ENCODE measurements around the gene SLC24A3.

SLC24A3 gene

DNA sequence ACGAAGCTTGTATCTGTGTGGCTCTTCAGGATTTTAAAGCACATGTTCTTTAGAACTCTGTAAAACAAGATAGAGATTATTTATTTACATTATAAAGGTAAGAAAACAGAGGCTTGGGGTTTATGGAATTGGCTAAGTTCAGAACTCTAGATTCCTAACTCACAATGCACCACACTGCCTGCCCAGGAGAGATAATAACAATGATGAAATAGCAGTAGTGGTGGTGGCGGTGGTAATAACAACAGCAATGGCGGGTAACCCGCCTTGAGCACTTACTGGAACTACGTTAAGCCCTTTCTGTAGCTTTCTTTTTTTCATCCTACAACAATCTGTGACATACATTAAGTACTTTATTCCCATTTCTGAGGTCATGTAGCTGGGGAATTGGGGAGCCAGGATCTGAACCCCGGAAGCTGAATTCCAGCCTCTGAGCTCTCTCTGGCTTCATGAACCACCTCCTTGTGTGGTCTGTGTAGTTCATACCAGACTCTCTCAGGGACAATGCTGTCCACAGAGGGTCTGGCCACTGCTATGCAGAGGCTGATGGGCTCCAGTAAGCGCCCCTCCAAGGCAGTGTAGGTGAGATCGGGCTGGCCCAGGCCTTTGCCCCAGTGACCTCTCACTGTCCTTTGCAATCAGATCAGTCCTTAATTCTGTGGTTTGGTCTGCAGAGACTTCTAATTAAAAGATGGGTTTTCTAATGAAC, 260.9 kb downstream of the SLC24A3 start:
- H3K14ac ChIP-seq (ENCODE audit: low read length), result no peak overlapping the region
- no peaks in the 10 kb centered on the region for H3K36me3 ChIP-seq (replicated peaks in 1 of 2; ENCODE audit: control insufficient read depth in 2 of 2, insufficient read depth in 2 of 2, low read length in 2 of 2)
- no peak overlapping the region for H2BK5ac ChIP-seq (ENCODE audit: low read length)
- no peak overlapping the region for H2BK120ac ChIP-seq (ENCODE audit: low read depth, low read length)
- H3K4ac ChIP-seq (ENCODE audit: low read length), result no peak overlapping the region
- H2AK5ac ChIP-seq (ENCODE audit: low read depth, low read length), result no peak overlapping the region
- H3K23ac ChIP-seq (ENCODE audit: low read depth, low read length, poor library complexity), result no peak overlapping the region
- no peak overlapping the region for H3K18ac ChIP-seq (ENCODE audit: low read length)
- H2BK15ac ChIP-seq (ENCODE audit: low read length), result no peak overlapping the region
- no peak overlapping the region for H3K9ac ChIP-seq (ENCODE audit: low read depth, low read length, poor library complexity)
- no peaks in the 10 kb centered on the region for H3K79me1 ChIP-seq (ENCODE audit: low read depth, low read length)
- H2BK12ac ChIP-seq (ENCODE audit: low read length), result no peak overlapping the region
- WGBS, 2 donors (ENCODE audit: extremely low coverage in 2 of 2, insufficient read length in 2 of 2, insufficient replicate concordance in 1 of 2), result no CpG with 5 or more reads among the region's 8 CpGs
- no peak overlapping the region for H3K4me3 ChIP-seq (ENCODE audit: low read length in 2 of 2)
- no peaks in the 10 kb centered on the region for H3K9me3 ChIP-seq (replicated peaks in 1 of 2; ENCODE audit: control insufficient read depth in 2 of 2, insufficient read depth in 1 of 2, low read depth in 1 of 2, low read length in 2 of 2)
- H4K91ac ChIP-seq (ENCODE audit: low read depth, low read length, poor library complexity), result no peak overlapping the region
- H4K8ac ChIP-seq (ENCODE audit: low read depth, low read length), result no peak overlapping the region
- H2AFZ ChIP-seq (ENCODE audit: low read length), result no peak overlapping the region
- H3K4me1 ChIP-seq (ENCODE audit: control insufficient read depth in 2 of 2, insufficient read depth in 1 of 2, low read depth in 1 of 2, low read length in 2 of 2), result peaks cover 0 to 2% of the 10 kb centered on the region in 2 donors
- no peak overlapping the region for H3K27ac ChIP-seq (replicated peaks; ENCODE audit: low read length)
- DNase-seq (ENCODE audit: low spot score), result no peak
- H3K4me2 ChIP-seq (ENCODE audit: insufficient read depth, low read length, poor library complexity, severe bottlenecking), result no peak overlapping the region
- H3K27me3 ChIP-seq (ENCODE audit: control insufficient read depth in 3 of 3, insufficient read depth in 3 of 3, low read depth in 1 of 3, low read length in 3 of 3), result no peaks in the 10 kb centered on the region

DNA sequence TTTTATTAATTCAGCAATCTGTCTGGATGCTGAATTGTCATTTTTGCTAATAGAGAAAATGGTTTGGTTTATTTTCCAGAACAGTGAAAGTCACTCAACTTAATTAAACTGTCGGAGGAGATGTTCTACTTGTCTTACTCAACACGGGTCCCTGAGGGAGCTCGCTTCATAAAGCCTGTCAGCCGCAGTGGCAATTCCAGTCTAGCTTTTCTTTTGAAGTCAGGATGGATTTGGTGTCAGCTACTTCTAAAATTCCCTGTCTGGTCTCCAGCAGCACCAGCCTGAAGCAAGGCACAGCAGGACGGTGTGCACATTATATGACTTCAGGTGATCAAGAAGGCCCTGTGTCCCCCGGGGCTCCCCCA, 261.5 kb downstream of the SLC24A3 start:
- Histone ChIP-seq H3K4me2 (ENCODE audit: insufficient read depth, low read length, poor library complexity, severe bottlenecking) (no peak overlapping the region), H3K27me3 (ENCODE audit: control insufficient read depth in 3 of 3, insufficient read depth in 3 of 3, low read depth in 1 of 3, low read length in 3 of 3) (no peaks in the 10 kb centered on the region), H2BK12ac (ENCODE audit: low read length) (no peak overlapping the region), H3K4me3 (ENCODE audit: low read length in 2 of 2) (no peak overlapping the region), H3K4me1 (ENCODE audit: control insufficient read depth in 2 of 2, insufficient read depth in 1 of 2, low read depth in 1 of 2, low read length in 2 of 2) (peaks cover 0 to 5% of the 10 kb centered on the region in 2 donors), H3K79me1 (ENCODE audit: low read depth, low read length) (no peaks in the 10 kb centered on the region), H2AFZ (ENCODE audit: low read length) (no peak overlapping the region), H2BK120ac (ENCODE audit: low read depth, low read length) (no peak overlapping the region), H3K14ac (ENCODE audit: low read length) (no peak overlapping the region), H3K4ac (ENCODE audit: low read length) (no peak overlapping the region), H2AK5ac (ENCODE audit: low read depth, low read length) (no peak overlapping the region), H3K36me3 (replicated peaks in 1 of 2; ENCODE audit: control insufficient read depth in 2 of 2, insufficient read depth in 2 of 2, low read length in 2 of 2) (no peaks in the 10 kb centered on the region), H4K8ac (ENCODE audit: low read depth, low read length) (no peak overlapping the region), H3K9me3 (replicated peaks in 1 of 2; ENCODE audit: control insufficient read depth in 2 of 2, insufficient read depth in 1 of 2, low read depth in 1 of 2, low read length in 2 of 2) (no peaks in the 10 kb centered on the region), H3K9ac (ENCODE audit: low read depth, low read length, poor library complexity) (no peak overlapping the region), H2BK15ac (ENCODE audit: low read length) (no peak overlapping the region), H2BK5ac (ENCODE audit: low read length) (no peak overlapping the region), H3K18ac (ENCODE audit: low read length) (no peak overlapping the region), H4K91ac (ENCODE audit: low read depth, low read length, poor library complexity) (no peak overlapping the region), H3K23ac (ENCODE audit: low read depth, low read length, poor library complexity) (no peak overlapping the region), H3K27ac (replicated peaks; ENCODE audit: low read length) (no peak overlapping the region)
- DNase-seq (ENCODE audit: low spot score), result no peak
- WGBS, 2 donors (ENCODE audit: extremely low coverage in 2 of 2, insufficient read length in 2 of 2, insufficient replicate concordance in 1 of 2), result no CpG with 5 or more reads among the region's 6 CpGs

DNA sequence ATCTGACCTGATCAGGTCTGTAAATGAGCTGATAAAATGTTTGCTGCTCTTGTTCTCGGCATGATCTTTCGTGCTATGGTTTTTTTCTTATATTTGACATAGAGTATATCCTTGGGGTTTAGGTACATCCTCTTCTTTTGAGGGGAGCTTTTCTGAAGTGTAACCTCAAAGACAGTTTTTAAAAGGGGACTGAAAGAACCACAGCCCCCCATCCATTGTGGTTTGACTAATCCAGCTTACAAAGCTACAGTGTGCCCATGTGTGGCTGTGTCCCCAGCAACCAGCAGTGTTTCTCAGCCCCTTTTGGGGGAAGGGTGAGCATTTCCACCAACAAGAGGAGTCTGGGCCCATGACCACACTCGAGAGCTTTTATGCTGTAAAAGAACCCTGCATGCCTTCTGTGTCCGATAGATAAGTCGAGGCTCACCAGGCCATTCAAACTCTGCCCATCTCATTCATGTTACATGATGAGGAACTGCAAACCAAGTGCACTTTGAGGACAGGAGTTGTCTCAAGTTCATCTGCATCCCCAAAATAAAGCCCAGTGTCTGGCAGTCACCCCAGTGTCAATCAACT, 266.0 kb downstream of the SLC24A3 start:
- Histone ChIP-seq H3K36me3 (replicated peaks in 1 of 2; ENCODE audit: control insufficient read depth in 2 of 2, insufficient read depth in 2 of 2, low read length in 2 of 2) (no peaks in the 10 kb centered on the region), H2BK5ac (ENCODE audit: low read length) (no peak overlapping the region), H2BK15ac (ENCODE audit: low read length) (no peak overlapping the region), H4K91ac (ENCODE audit: low read depth, low read length, poor library complexity) (no peak overlapping the region), H2BK12ac (ENCODE audit: low read length) (no peak overlapping the region), H4K8ac (ENCODE audit: low read depth, low read length) (no peak overlapping the region), H3K27ac (replicated peaks; ENCODE audit: low read length) (no peak overlapping the region), H3K14ac (ENCODE audit: low read length) (no peak overlapping the region), H3K23ac (ENCODE audit: low read depth, low read length, poor library complexity) (no peak overlapping the region), H3K4me2 (ENCODE audit: insufficient read depth, low read length, poor library complexity, severe bottlenecking) (no peak overlapping the region), H2AK5ac (ENCODE audit: low read depth, low read length) (no peak overlapping the region), H2BK120ac (ENCODE audit: low read depth, low read length) (no peak overlapping the region), H3K79me1 (ENCODE audit: low read depth, low read length) (no peaks in the 10 kb centered on the region), H3K18ac (ENCODE audit: low read length) (no peak overlapping the region), H3K9ac (ENCODE audit: low read depth, low read length, poor library complexity) (no peak overlapping the region), H3K4me3 (ENCODE audit: low read length in 2 of 2) (no peak overlapping the region), H2AFZ (ENCODE audit: low read length) (no peak overlapping the region), H3K9me3 (replicated peaks in 1 of 2; ENCODE audit: control insufficient read depth in 2 of 2, insufficient read depth in 1 of 2, low read depth in 1 of 2, low read length in 2 of 2) (no peaks in the 10 kb centered on the region), H3K27me3 (ENCODE audit: control insufficient read depth in 3 of 3, insufficient read depth in 3 of 3, low read depth in 1 of 3, low read length in 3 of 3) (no peaks in the 10 kb centered on the region), H3K4me1 (ENCODE audit: control insufficient read depth in 2 of 2, insufficient read depth in 1 of 2, low read depth in 1 of 2, low read length in 2 of 2) (peaks cover 0 to 5% of the 10 kb centered on the region in 2 donors), H3K4ac (ENCODE audit: low read length) (no peak overlapping the region)
- no CpG with 5 or more reads among the region's 5 CpGs for WGBS, 2 donors (ENCODE audit: extremely low coverage in 2 of 2, insufficient read length in 2 of 2, insufficient replicate concordance in 1 of 2)
- DNase-seq (ENCODE audit: low spot score), result no peak

DNA sequence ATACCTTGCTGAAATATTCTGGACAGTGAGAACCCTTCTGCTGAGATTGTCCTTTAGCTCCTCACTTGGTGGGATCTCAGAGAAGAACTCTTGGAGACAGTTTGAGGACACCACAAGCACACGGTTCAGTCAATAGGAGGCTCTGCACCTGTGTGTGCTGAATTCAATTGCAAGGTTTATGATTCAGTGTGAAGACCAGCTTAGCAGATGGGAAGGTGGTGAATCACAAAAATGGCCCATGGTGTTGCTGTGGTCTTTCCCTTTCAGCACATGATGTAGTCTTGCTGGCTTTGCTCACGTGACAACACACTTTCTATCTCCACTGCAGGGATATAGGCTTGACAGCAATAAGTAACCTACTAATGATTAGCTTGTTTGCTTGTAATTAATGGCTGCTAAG, 270.3 kb downstream of the SLC24A3 start:
- H3K18ac ChIP-seq (ENCODE audit: low read length), result no peak overlapping the region
- H3K14ac ChIP-seq (ENCODE audit: low read length), result no peak overlapping the region
- no peak overlapping the region for H2AK5ac ChIP-seq (ENCODE audit: low read depth, low read length)
- no peak overlapping the region for H3K23ac ChIP-seq (ENCODE audit: low read depth, low read length, poor library complexity)
- peaks cover 0 to 5% of the 10 kb centered on the region in 2 donors for H3K4me1 ChIP-seq (ENCODE audit: control insufficient read depth in 2 of 2, insufficient read depth in 1 of 2, low read depth in 1 of 2, low read length in 2 of 2)
- H3K27me3 ChIP-seq (ENCODE audit: control insufficient read depth in 3 of 3, insufficient read depth in 3 of 3, low read depth in 1 of 3, low read length in 3 of 3), result no peaks in the 10 kb centered on the region
- H2BK5ac ChIP-seq (ENCODE audit: low read length), result no peak overlapping the region
- H3K4me3 ChIP-seq (ENCODE audit: low read length in 2 of 2), result peak overlapping the region in 1 of 2 donors; percentile 23
- DNase-seq (ENCODE audit: low spot score), result no peak
- no peak overlapping the region for H3K27ac ChIP-seq (replicated peaks; ENCODE audit: low read length)
- no peak overlapping the region for H4K91ac ChIP-seq (ENCODE audit: low read depth, low read length, poor library complexity)
- H3K36me3 ChIP-seq (replicated peaks in 1 of 2; ENCODE audit: control insufficient read depth in 2 of 2, insufficient read depth in 2 of 2, low read length in 2 of 2), result no peaks in the 10 kb centered on the region
- H3K4ac ChIP-seq (ENCODE audit: low read length), result no peak overlapping the region
- no peak overlapping the region for H2AFZ ChIP-seq (ENCODE audit: low read length)
- H3K9me3 ChIP-seq (replicated peaks in 1 of 2; ENCODE audit: control insufficient read depth in 2 of 2, insufficient read depth in 1 of 2, low read depth in 1 of 2, low read length in 2 of 2), result no peaks in the 10 kb centered on the region
- H2BK120ac ChIP-seq (ENCODE audit: low read depth, low read length), result no peak overlapping the region
- no peak overlapping the region for H3K9ac ChIP-seq (ENCODE audit: low read depth, low read length, poor library complexity)
- no peak overlapping the region for H4K8ac ChIP-seq (ENCODE audit: low read depth, low read length)
- H3K79me1 ChIP-seq (ENCODE audit: low read depth, low read length), result no peaks in the 10 kb centered on the region
- no peak overlapping the region for H2BK12ac ChIP-seq (ENCODE audit: low read length)
- H2BK15ac ChIP-seq (ENCODE audit: low read length), result no peak overlapping the region
- WGBS, 2 donors (ENCODE audit: extremely low coverage in 2 of 2, insufficient read length in 2 of 2, insufficient replicate concordance in 1 of 2), result no CpG with 5 or more reads among the region's 2 CpGs
- no peak overlapping the region for H3K4me2 ChIP-seq (ENCODE audit: insufficient read depth, low read length, poor library complexity, severe bottlenecking)
